Astrocyte of the hippocampus (primary cell): Measurements from ENCODE around the gene SVIL.
A peak's percentile ranks its signal among the peaks of the same experiment; 100 is the strongest.
"Not testable (repeated sequence)": the region's sequence is repeated elsewhere in the genome, so short reads cannot be mapped to it uniquely, and the experiment has no call there.

Experiments used
- DNase-seq: peaks from one replicate; pipeline ENCODE4 v3.0.0; 2011; ENCODE audit warnings: low read depth, low spot score

The SVIL gene

GRCh38 chr10:29455095-29455494, 179.7 kb downstream of the SVIL start:
- no peak for DNase-seq

- no peak for DNase-seq
These were observed 180.5 kb downstream of the SVIL start for GRCh38 chr10:29454250-29454649.

- no peak for DNase-seq
These were observed 182.2 kb downstream of the SVIL start for GRCh38 chr10:29452546-29452945.

GRCh38 chr10:29451946-29452345, 182.8 kb downstream of the SVIL start:
- DNase-seq: no peak

GRCh38 chr10:29450405-29450804, 184.4 kb downstream of the SVIL start:
- DNase-seq: no peak

GRCh38 chr10:29448756-29449592, 185.8 kb downstream of the SVIL start:
- DNase-seq: peak; percentile 84

- no peak for DNase-seq
These were observed 186.6 kb downstream of the SVIL start for GRCh38 chr10:29448125-29448524.

- DNase-seq: no peak
These were observed 188.4 kb downstream of the SVIL start for GRCh38 chr10:29446327-29446726.

- DNase-seq: no peak
These were observed 190.8 kb downstream of the SVIL start for GRCh38 chr10:29443745-29444523.

- DNase-seq: no peak
These were observed 193.8 kb downstream of the SVIL start for GRCh38 chr10:29440981-29441380.

- not testable (repeated sequence) for DNase-seq
These were observed 195.8 kb downstream of the SVIL start for GRCh38 chr10:29439005-29439404.

GRCh38 chr10:29438271-29438670, 196.5 kb downstream of the SVIL start:
- DNase-seq: no peak

GRCh38 chr10:29437871-29438270, 196.9 kb downstream of the SVIL start:
- no peak for DNase-seq

- DNase-seq: no peak
These were observed 198.8 kb downstream of the SVIL start for GRCh38 chr10:29435809-29436501.

- no peak for DNase-seq
These were observed 200.7 kb downstream of the SVIL start for GRCh38 chr10:29434111-29434510.

- no peak for DNase-seq
These were observed 203.1 kb downstream of the SVIL start for GRCh38 chr10:29431711-29432110.

GRCh38 chr10:29430101-29430500, 204.7 kb downstream of the SVIL start:
- no peak for DNase-seq

- no peak for DNase-seq
These were observed 206.3 kb downstream of the SVIL start for GRCh38 chr10:29428486-29428885.

- no peak for DNase-seq
These were observed 207.1 kb downstream of the SVIL start for GRCh38 chr10:29427667-29428066.

- no peak for DNase-seq
These were observed 208.4 kb downstream of the SVIL start for GRCh38 chr10:29426420-29426819.

- DNase-seq: no peak
These were observed 210.8 kb downstream of the SVIL start for GRCh38 chr10:29424017-29424416.

GRCh38 chr10:29420744-29421143, 214.0 kb downstream of the SVIL start:
- DNase-seq: no peak
